HG03571 (cell line): ENCODE data around the gene MRPL21.
"Not testable (repeated sequence)": the region's sequence is repeated elsewhere in the genome, so short reads cannot be mapped to it uniquely, and the experiment has no call there.

Experiments
- ATAC-seq: cut with Tn5 transposase; IDR thresholded peaks from one replicate; pipeline ENCODE4 v1.9.1; 2021; ENCODE audit not compliant: unreplicated experiment

The MRPL21 gene

DNA sequence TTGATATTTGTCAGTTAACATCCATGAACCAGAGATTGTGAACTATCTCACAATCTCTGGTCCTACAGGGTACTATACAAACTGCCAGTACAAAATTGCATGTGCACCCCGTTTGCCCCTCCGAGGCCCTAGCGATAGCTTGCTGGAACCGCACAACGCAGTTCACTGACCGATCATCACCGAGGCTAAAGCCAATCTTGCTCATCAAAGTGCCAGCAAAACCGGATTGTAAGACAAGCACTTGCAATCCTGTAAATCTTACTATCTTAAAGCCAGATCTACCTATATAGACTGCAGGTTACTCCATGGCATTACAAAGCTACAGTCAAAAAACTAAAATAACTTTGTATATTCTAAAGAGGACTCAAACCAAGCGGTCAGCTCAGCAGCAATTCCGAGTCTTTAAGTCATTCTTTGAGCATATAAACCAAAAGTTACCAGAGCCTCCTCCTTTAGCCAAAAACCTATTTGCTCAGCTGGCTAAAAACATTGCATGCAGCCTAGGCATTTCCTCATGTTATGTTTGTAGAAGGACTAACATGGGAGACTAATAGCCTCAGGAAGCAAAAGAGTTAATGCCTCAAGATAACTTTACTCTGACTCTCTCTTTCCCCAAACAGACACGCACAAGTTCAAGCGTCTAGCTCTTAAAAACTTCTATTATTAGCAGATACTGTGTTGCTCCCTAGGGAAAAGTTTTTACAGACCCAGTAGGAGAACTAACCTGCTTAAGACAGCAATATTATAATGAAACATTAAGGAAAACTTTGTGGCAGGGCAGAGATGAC lies 31.2 kb downstream of the MRPL21 start:
- no peak for ATAC-seq

DNA sequence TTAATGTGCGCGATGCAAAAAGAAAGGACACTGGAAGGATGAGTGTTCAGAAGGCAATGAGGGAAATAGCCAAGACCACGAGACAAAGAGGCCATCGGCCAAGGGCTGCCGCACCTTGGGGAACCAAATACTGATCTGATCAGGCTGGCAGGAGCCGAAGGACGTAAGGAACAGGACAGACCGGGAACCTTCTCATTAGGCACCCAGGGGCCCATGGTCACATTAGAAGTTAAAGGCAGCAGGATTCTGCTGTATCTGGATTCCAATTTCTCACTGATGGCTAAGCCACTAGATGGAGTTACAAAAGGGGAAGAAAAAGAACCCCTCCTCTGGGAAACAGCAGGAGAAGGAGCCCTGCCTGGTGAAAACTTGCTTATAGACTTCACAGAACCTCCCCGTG lies 33.2 kb downstream of the MRPL21 start:
- no peak for ATAC-seq

DNA sequence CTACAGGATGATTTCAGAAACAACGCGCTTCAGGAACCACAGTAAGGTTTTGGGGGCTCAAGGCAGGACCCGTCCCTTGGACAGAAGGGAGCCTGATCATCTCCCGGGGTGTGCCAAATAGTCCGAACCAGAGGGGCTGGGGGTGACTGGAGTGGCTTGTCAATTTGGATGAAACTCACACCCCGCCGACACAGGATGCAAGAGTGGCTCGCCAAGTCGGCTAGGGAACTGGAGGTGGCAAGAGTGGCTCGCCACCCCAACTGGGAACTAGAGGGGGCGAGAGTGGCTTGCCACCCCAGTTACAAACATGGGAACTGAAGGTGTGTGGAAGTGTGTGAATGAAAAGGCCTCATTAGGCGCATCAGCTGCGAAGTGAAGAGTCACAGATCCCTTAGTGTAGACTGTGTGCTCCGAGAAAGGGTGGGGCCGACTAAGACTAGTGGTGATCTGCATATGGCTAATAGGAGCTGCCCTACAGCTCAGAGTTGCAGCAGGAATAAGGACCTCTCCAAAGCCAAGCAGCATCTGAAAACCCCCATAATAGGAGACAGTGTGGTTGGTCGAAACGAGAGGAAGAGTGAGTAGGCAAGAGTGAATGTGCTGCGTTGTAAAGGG lies 35.3 kb downstream of the MRPL21 start:
- ATAC-seq = no peak

DNA sequence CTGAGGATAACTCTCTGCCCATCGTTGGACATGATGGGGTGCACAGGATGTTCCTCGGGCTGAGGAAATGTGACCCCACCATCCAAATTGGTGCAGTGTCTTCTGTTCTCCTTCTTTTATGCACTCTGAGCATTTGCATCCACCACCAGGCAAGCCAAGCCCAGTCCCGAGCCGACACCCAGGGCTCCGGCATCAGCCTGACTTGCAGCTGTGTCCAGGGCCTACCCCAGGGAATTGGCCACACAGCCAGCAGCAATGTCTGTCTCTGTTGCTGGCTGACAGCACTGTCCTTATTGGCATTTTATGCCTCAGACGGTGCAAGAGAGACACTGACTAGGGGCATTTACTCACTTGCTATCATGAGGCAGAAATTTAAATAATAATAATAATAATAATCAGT lies 36.6 kb downstream of the MRPL21 start:
- no peak for ATAC-seq

DNA sequence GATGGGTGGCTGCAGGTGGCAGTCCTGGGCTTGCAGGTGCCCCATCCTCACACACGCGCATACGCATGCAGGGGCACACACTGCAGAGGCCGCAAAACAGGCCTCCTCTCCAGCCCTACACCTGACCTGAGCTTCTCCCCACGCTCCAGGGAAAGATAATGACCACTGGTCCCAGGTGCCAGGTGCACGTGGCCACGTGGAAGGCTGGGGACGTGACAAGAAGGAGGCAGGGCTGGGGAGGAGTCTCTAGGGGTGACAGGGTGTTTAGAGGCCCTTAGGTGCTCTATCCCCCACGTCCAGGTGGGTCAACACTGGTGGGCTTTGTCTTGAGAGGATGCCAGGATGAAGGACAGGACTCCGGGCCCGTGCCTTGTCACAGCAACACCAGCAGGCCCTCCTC lies 38.4 kb downstream of the MRPL21 start:
- ATAC-seq = no peak

DNA sequence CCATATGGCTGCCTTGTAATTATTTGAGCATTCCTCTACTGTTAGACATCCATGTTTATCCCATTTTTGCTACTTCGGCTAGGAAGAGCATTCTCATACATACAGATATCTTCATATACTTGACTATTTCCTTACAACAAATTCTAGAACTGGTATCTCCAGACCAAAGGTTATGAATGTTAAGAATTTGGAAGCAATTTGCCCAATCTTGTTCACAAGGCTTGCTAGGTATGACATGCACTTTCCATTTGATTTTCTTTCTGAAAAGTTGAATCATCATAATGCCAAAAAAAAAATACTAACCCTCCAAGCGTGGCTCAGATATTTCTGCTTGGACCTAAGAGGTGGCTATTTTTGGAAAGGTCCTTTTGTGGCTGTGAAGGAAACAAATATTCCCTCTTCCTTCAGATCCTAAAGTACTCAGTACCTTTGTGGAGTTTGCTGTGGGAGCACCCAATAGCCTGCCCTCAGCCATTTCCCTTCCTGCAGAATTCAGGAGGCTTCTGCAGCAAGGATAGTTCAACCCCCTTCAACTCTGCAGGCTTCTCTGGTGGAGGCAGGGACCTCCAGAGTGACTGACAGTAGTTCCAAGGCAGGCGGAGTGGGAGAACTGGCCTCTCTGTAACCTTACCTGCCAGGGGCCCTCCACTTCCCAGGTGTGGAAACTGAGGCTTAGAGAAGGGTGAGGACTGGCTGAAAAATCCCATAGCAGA lies 39.9 kb downstream of the MRPL21 start:
- no peak for ATAC-seq

DNA sequence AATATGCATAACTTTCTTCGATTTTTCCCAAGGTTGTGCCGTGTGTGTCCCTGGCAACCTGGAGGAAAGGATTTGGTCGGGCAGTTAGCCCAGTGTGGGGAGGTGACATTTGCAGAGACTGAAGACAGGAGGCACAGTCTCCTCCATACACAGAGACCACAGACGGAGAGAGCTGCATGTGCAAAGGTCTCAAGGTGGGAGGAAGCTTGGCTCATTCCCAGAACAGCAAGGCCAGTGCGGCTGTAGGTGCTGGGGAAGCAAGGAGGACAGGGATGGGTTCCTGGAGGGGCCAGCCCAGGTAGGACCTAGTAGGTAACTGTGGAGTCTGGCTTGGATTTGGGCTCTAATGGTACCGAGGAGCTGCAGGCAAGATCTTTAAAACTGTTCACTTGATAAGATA lies 41.2 kb downstream of the MRPL21 start:
- ATAC-seq = no peak

DNA sequence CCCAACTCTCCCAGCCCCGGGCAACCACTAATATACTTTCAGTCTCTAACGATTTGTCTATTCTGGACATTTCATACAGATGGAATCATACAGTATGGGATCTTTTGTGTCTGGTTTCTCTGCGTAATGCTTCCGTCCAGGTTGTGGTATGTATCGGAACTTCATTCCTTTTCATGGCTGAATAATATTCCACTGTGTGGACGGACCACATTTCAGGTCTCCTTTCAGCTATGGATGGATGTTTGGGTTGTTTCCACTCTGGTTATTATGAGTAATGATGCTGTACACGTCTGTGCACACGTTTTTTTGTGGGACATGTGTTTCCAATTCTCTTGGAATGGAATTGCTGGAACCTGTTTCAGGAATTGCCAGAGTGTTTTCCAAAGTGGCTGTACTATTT lies 44.5 kb downstream of the MRPL21 start:
- ATAC-seq = no peak

DNA sequence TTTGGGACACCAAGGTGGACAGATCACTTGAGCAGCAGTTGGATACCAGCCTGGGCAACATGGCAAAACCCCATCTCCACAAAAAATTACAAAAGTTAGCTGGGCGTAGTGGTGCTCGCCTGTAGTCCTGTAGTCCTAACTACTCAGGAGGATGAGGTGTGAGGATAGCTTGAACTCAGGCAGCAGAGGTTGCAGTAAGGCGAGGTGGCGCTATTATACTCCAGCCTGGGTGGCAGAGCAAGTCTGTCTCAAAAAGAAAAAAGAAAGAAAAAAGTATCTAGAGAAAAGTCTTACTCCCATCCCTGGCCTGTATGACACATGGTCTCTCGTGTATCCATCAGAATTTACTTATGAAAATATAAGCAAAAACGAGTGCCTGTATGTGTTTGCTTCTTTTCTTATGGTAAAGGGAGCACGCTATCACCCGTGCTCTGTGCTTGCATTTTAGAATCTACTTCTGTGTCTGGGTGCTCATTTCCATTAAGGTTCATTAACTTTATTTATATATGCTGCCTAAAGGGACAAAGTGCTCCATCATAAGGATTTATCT lies 46.5 kb downstream of the MRPL21 start:
- no peak for ATAC-seq

DNA sequence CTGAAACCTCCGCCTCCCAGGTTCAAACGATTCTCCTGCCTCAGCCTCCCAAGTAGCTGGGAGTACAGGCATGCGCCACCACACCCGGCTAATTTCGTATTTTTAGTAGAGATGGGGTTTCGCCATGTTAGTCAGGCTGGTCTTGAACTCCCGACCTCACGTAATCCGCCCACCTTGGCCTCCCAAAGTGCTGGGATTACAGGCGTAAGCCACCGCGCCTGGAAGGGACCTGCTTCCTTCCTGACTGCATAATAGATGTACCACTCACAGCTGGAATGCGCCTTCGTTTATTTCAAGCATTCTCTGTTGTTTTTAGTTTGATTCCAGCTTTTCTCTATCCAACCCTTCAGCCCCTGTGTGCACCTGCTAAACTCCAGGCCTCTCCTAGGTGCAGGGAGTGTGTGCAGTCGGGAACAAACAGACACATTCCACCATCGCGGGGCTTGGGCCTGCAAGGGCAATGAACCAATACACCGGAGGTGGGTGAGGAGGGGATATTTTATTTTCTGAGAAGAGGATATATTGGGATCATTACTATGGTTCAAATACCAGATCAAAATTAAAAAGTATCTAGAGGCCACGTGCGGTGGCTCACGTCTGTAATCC lies 47.1 kb downstream of the MRPL21 start:
- not testable (repeated sequence) for ATAC-seq

DNA sequence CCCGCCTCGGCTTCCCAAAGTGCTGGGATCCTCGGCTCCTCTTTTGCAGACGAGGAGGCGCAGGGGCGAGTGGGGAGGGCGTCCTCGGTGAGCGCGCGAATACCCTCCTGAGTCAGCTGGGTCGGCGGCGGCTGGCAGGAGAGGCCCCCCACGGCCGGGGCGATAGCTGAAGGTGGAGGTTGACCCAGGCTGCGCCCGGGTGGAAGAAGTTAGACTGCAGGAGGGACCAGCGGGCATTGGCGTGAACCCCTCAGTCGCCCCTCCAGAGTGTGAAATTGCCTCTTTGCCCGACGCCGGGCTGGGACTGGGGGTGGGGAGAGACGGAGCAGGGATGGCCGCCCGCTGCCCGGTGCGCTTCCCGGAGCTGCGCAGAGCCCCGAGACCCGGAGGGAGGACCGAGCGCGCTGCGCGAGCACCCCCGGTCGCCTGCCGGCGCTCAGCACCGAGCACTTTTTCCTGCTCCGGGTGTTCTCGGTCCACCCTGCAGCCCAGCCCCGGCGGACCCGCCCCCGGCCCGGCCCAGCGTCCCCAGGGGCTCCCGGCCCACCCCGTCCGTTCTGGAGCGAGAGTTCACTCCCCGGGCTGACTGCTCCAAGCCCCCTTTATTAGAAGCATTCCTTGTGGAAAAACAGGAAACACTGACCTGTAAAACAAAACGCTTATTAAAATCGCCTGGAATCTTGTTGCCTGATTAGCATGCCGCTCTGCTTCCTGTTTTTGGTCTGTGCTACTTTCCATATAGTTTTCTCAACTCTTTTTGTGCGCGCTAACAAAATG lies 48.2 kb downstream of the MRPL21 start:
- no peak for ATAC-seq

DNA sequence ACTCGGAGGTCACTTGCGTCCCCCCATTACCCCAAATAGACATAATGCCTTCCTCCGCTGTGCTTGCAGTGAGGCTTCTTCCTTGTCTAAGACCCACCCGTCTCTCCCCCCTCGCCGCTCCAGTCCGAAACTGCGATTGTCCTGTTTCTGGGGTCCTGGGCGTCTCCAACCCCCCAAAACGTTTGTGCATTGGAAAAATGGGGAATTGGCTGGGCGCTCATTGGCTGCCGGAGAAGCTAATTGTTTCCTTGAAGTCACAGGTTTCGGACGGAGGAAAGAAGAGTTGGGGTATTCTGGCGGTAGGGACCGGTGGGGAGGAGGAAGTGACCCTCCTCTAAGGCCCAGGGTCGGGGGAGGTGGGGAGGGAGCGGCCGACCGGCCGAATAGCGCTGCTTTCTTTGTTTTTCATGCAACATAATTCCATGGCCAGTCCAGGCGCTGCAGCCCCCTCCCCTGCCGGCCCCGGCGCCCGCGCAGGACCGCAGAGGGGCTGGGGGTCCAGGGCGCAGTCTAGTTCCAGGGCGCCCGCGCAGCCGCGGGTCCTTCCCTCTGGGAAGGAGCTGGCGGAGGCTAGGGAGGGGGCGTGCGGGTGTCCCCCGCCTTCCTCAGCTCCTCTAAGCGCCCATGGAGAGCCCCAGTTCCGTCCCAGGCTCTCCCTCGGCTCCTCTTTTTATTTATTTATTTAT lies 49.2 kb downstream of the MRPL21 start:
- ATAC-seq = no peak

DNA sequence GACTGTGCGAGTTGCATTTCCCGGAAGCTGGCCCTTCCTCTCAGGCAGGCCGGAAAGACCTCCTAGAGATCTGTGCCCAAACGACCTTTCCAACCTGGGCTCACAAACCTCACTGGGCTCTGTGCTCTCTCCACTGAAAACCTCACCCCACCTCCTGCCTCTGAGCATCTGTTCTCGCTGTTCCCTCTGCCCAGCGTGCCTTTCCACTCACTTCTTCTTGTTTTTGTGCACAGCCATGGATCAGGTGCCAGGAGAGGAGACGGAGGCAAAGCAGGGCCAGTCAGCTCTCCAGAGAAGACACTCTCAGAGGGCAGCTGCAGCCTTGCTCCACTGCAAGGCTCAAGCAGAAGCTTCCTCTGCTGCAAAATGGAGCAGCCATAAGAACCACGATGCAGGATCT lies 51.0 kb downstream of the MRPL21 start:
- no peak for ATAC-seq

DNA sequence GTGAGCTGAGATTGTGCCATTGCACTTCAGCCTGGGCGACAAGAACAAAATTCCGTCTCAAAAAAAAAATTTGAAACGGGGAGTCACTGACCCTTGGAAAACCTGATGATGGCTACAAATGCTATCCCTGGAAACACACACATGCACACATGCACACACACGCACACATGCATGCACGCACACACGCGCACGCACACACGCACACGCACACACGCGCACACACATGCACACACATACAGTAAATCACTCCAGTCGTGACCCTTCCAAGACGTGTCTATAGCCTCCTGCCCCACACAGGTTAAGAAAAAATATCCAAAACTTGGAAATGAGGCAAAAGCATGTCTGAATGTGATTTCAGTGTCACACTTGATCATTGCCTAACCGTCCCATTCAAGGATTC lies 55.2 kb downstream of the MRPL21 start:
- ATAC-seq = no peak

DNA sequence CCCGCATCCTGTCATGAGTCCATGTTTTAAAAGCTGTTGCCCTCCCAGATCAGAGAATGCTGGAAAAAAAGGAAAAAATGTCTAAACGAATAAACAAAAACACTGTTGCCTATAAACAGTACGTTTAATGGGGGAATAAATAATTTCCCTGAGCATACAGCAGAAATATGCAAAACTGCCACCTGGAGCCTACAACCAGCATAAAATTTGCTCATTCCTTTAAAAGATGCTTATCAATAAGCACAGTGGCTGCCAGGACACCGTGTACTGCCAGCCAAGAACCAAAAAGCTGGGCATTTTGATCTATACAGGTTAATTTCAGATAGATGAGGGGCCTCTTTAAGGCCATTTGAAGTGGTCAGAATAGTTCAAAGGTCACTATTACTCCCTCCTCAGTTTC lies 56.2 kb downstream of the MRPL21 start:
- no peak for ATAC-seq

DNA sequence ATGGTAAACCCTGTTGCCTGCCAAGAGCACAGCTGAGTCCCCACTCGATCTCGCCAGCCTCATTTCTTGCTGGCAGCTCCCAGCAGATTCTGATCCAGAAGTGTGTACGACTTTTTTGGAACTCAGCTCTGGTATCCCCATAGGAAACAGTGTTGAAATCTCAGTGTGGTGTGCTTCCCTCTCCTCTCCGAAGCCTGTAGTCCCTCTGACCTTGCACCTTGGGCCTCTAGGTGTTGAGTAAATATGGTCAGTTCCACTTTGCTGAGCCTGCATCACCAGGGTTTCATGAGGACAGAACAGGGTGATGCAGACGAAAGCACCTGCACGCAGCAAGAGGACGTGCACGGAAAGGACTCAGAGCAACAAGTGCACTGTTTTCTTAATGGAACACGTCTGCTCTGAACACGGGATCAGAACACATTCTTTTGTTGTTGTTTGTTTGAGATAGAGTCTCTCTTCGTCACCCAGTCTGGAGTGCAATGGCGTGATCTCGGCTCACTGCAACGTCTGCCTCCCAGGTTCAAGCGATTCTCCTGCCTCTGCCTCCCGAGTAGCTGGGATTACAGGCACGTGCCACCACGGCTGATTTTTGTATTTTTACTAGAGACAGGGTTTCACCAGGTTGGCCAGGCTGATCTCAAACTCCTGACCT lies 58.2 kb downstream of the MRPL21 start:
- ATAC-seq = no peak

DNA sequence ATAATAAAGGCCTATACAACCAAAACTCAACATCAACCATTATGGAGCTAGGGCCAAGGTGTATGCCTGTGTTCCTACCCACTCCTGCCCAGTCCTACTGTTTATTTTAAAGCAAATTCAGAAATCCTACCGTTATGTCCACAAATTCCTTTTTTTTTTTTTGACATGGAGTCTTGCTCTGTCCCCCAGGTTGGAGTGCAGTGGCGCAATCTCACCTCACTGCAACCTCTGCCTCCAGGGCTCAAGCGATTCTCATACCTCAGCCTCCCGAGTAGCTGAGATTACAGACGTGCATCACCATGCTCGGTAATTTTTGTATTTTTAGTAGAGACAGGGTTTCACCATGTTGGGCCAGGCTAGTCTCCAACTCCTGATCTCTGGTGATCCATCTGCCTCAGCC lies 58.8 kb downstream of the MRPL21 start:
- ATAC-seq = no peak

DNA sequence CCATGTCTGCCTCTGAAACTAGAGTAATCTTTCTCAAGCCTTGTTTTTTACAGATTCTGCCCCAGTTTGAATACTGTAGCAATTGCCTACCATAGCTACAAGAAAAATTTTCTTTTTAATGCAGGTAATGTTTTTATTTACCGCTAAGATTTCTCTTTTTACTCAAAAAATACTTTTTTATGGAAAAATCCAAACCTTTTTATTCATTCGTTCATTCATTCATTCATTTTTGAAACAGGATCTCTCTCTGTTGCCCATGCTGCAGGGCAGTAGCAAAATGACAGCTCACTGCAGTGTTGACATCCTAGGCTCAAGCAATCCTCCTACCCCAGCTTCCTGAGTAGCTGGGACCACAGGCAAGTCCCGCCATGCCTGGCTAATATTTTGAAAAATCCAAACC lies 59.3 kb downstream of the MRPL21 start:
- ATAC-seq = no peak

DNA sequence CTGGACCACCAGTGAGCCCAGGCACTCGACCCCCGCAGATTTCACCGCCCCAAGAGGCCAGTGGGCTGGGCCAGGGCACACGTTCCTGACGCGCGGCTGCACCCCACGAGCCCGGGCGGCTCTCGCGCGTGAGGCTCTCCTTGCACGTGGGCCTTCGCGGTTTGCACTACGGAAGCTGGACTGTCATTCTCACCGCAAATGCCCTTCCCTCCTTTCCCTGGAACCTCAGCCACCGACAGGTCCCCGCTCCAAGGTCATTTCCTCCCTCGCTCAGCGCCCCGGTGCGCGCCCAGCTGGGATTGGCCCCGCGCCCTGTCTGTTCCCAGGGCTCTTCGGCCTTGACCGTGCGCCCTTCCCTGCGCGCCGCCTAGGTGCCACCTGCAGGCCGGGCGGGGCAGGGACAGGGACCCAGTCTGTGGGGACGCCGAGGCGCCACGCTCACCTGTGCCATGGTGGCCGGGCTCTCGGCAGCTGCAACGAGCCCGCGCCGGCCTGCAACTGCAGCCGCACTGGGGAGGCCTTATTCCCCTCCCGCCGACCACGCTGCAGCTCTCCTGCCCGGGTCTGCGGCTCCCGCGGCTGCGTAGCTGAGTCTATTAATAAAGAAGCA lies 59.8 kb downstream of the MRPL21 start:
- peak; percentile 45 for ATAC-seq
